ENCODE data around the gene SLCO3A1. TPM values are rescaled to one million over a fixed set of nuclear protein-coding genes. Genes with fewer than 3 reads are reported as not detected.

Gene SLCO3A1
- total RNA-seq, 1 donor from 2014 or later = not detected

GRCh38 chr15:92153620-92154019 is 300.1 kb downstream of the SLCO3A1 start:
- no peak for DNase-seq (ENCODE audit: low read depth)

- DNase-seq (ENCODE audit: low read depth) = no peak
Observed at GRCh38 chr15:92155934-92156333, 302.4 kb downstream of the SLCO3A1 start.

GRCh38 chr15:92157666-92158298 is 304.3 kb downstream of the SLCO3A1 start:
- DNase-seq (ENCODE audit: low read depth) = no peak

GRCh38 chr15:92158426-92158825 is 304.9 kb downstream of the SLCO3A1 start:
- no peak for DNase-seq (ENCODE audit: low read depth)

GRCh38 chr15:92159481-92159880 is 306.0 kb downstream of the SLCO3A1 start:
- no peak for DNase-seq (ENCODE audit: low read depth)

GRCh38 chr15:92159906-92160841 is 306.7 kb downstream of the SLCO3A1 start:
- DNase-seq (ENCODE audit: low read depth) = no peak

GRCh38 chr15:92161039-92161670 is 307.6 kb downstream of the SLCO3A1 start:
- DNase-seq (ENCODE audit: low read depth) = no peak

GRCh38 chr15:92162657-92163056 is 309.1 kb downstream of the SLCO3A1 start:
- DNase-seq (ENCODE audit: low read depth) = no peak

- DNase-seq (ENCODE audit: low read depth) = no peak
Observed at GRCh38 chr15:92163641-92164040, 310.1 kb downstream of the SLCO3A1 start.

- no peak for DNase-seq (ENCODE audit: low read depth)
Observed at GRCh38 chr15:92164327-92165000, 311.0 kb downstream of the SLCO3A1 start.

- DNase-seq (ENCODE audit: low read depth) = no peak
Observed at GRCh38 chr15:92165001-92165346, 311.5 kb downstream of the SLCO3A1 start.

GRCh38 chr15:92166029-92166428 is 312.5 kb downstream of the SLCO3A1 start:
- no peak for DNase-seq (ENCODE audit: low read depth)

- peak; percentile 3 for DNase-seq (ENCODE audit: low read depth)
Observed at GRCh38 chr15:92166751-92167405, 313.4 kb downstream of the SLCO3A1 start.

- DNase-seq (ENCODE audit: low read depth) = no peak
Observed at GRCh38 chr15:92167451-92167850, 313.9 kb downstream of the SLCO3A1 start.

- DNase-seq (ENCODE audit: low read depth) = no peak
Observed at GRCh38 chr15:92168066-92168683, 314.7 kb downstream of the SLCO3A1 start.

GRCh38 chr15:92170897-92171296 is 317.4 kb downstream of the SLCO3A1 start:
- no peak for DNase-seq (ENCODE audit: low read depth)

GRCh38 chr15:92178911-92179310 is 325.4 kb downstream of the SLCO3A1 start:
- DNase-seq (ENCODE audit: low read depth) = no peak

- DNase-seq (ENCODE audit: low read depth) = peak; percentile 44
Observed at GRCh38 chr15:92184142-92184541, 330.6 kb downstream of the SLCO3A1 start.

GRCh38 chr15:92184679-92185230 is 331.2 kb downstream of the SLCO3A1 start:
- DNase-seq (ENCODE audit: low read depth) = peak; percentile 52

- DNase-seq (ENCODE audit: low read depth) = no peak
Observed at GRCh38 chr15:92187975-92188374, 334.5 kb downstream of the SLCO3A1 start.
